ENCODE data around the gene TRIM74.
"Not testable (repeated sequence)": the region's sequence is repeated elsewhere in the genome, so short reads cannot be mapped to it uniquely, and the experiment has no call there.

Gene TRIM74

GRCh38 chr7:72968980-72969516 is at the start of gene TRIM74:
TRIM74 (minus strand) TSS chr7:72969466; CDS start chr7:72966157, 3,309 bp downstream.
- not testable (repeated sequence) for DNase-seq (ENCODE audit: low spot score); FAIRE-seq

- not testable (repeated sequence) for DNase-seq (ENCODE audit: low spot score); FAIRE-seq
These were observed 37.2 kb upstream of the TRIM74 start for GRCh38 chr7:73006491-73006890.

- not testable (repeated sequence) for FAIRE-seq
These were observed 36.6 kb upstream of the TRIM74 start for GRCh38 chr7:73005693-73006447.

GRCh38 chr7:73005356-73005692 is 36.1 kb upstream of the TRIM74 start:
- not testable (repeated sequence) for FAIRE-seq

More at GRCh38 chr7:73005693-73006447, 36.6 kb upstream of the TRIM74 start:
- DNase-seq (ENCODE audit: low spot score): not testable (repeated sequence)

GRCh38 chr7:72997887-72998468 is 28.7 kb upstream of the TRIM74 start:
- not testable (repeated sequence) for FAIRE-seq

More at GRCh38 chr7:73005356-73005692, 36.1 kb upstream of the TRIM74 start:
- not testable (repeated sequence) for DNase-seq (ENCODE audit: low spot score)

GRCh38 chr7:72997447-72997846 is 28.2 kb upstream of the TRIM74 start:
- not testable (repeated sequence) for FAIRE-seq; DNase-seq (ENCODE audit: low spot score)

More at GRCh38 chr7:72997887-72998468, 28.7 kb upstream of the TRIM74 start:
- DNase-seq (ENCODE audit: low spot score): not testable (repeated sequence)

- not testable (repeated sequence) for FAIRE-seq; DNase-seq (ENCODE audit: low spot score)
These were observed 26.2 kb upstream of the TRIM74 start for GRCh38 chr7:72995484-72995883.

GRCh38 chr7:72990146-72990913 is 21.1 kb upstream of the TRIM74 start:
- not testable (repeated sequence) for DNase-seq (ENCODE audit: low spot score); FAIRE-seq

GRCh38 chr7:72982084-72982483 is 12.8 kb upstream of the TRIM74 start:
- not testable (repeated sequence) for DNase-seq (ENCODE audit: low spot score); FAIRE-seq

GRCh38 chr7:72980382-72980781 is 11.1 kb upstream of the TRIM74 start:
- not testable (repeated sequence) for DNase-seq (ENCODE audit: low spot score); FAIRE-seq

GRCh38 chr7:72976434-72976833 is 7.2 kb upstream of the TRIM74 start:
- not testable (repeated sequence) for DNase-seq (ENCODE audit: low spot score); FAIRE-seq

GRCh38 chr7:72975656-72976286 is 6.5 kb upstream of the TRIM74 start:
- DNase-seq (ENCODE audit: low spot score); FAIRE-seq: not testable (repeated sequence)

GRCh38 chr7:72974781-72975180 is 5.5 kb upstream of the TRIM74 start:
- not testable (repeated sequence) for DNase-seq (ENCODE audit: low spot score)

GRCh38 chr7:72971505-72971904 is 2.2 kb upstream of the TRIM74 start:
- not testable (repeated sequence) for FAIRE-seq; DNase-seq (ENCODE audit: low spot score)

More at GRCh38 chr7:72974781-72975180, 5.5 kb upstream of the TRIM74 start:
- not testable (repeated sequence) for FAIRE-seq

GRCh38 chr7:72969688-72970087 is 422 bp upstream of the TRIM74 start:
- not testable (repeated sequence) for FAIRE-seq

GRCh38 chr7:72966892-72967291 is 2.4 kb downstream of the TRIM74 start:
- FAIRE-seq; DNase-seq (ENCODE audit: low spot score): not testable (repeated sequence)

More at GRCh38 chr7:72969688-72970087, 422 bp upstream of the TRIM74 start:
- not testable (repeated sequence) for DNase-seq (ENCODE audit: low spot score)

- not testable (repeated sequence) for FAIRE-seq
These were observed 3.9 kb downstream of the TRIM74 start for GRCh38 chr7:72965186-72965975.

GRCh38 chr7:72963056-72963455 is 6.2 kb downstream of the TRIM74 start:
- not testable (repeated sequence) for DNase-seq (ENCODE audit: low spot score)

More at GRCh38 chr7:72965186-72965975, 3.9 kb downstream of the TRIM74 start:
- DNase-seq (ENCODE audit: low spot score): not testable (repeated sequence)

GRCh38 chr7:72961346-72961650 is 8.0 kb downstream of the TRIM74 start:
- not testable (repeated sequence) for DNase-seq (ENCODE audit: low spot score); FAIRE-seq

More at GRCh38 chr7:72963056-72963455, 6.2 kb downstream of the TRIM74 start:
- not testable (repeated sequence) for FAIRE-seq

Measured in urothelium cell line (cell line).